Activated CD4-positive, alpha-beta T cell treated with anti-CD3 and anti-CD28 coated beads for 36 hours (primary cell): ENCODE data around the gene MAPKAPK3. TPM values are rescaled to one million over a fixed set of nuclear protein-coding genes. Genes with fewer than 3 reads are reported as not detected.
A peak's percentile ranks its signal among the peaks of the same experiment; 100 is the strongest.

Experiments used
- ATAC-seq: fragments of 200-7000 bp; cut with Tn5 transposase; one replicate; pipeline ENCODE4 v1.10.0; 2021; ENCODE audit warnings: mild to moderate bottlenecking, moderate library complexity
- CTCF ChIA-PET: fragments of 350-600 bp; sonication (Branson Sonifier 250); formaldehyde crosslinking; loops from one replicate; lab custom pipeline; 2021; ENCODE audit warnings: antibody characterized with exemption; lab: Charles Lee
- POLR2A ChIA-PET: fragments of 350-600 bp; sonication (Branson Sonifier 250); formaldehyde crosslinking; loops from one replicate; lab custom pipeline; 2021; ENCODE audit warnings: antibody characterized with exemption, inconsistent platforms; lab: Charles Lee
- DNase-seq: peaks from one replicate; pipeline ENCODE4 v3.0.0-alpha.2; 2020
- H3K27ac Mint-ChIP-seq: one replicate; pipeline ENCODE4 v1.8.0; 2021; ENCODE audit warnings: mixed read lengths
- H3K27me3 Mint-ChIP-seq: one replicate; pipeline ENCODE4 v1.8.0; 2021; ENCODE audit warnings: mixed read lengths
- H3K36me3 Mint-ChIP-seq: one replicate; pipeline ENCODE4 v1.8.0; 2021; ENCODE audit warnings: low read depth, mixed read lengths
- H3K4me1 Mint-ChIP-seq: one replicate; pipeline ENCODE4 v1.8.0; 2021; ENCODE audit warnings: mixed read lengths
- H3K4me3 Mint-ChIP-seq: one replicate; pipeline ENCODE4 v1.8.0; 2021; ENCODE audit warnings: mild to moderate bottlenecking, moderate library complexity, mixed read lengths
- H3K9me3 Mint-ChIP-seq: one replicate; pipeline ENCODE4 v1.8.0; 2021; ENCODE audit warnings: low read depth, mixed read lengths
- intact Hi-C, 2 experiments: fragments of 100-400 bp; cut with DNase I in 1 of 2; cut with micrococcal nuclease in 1 of 2; formaldehyde crosslinking; loops; one replicate each; pipeline versions ENCODE4 v1.14.2 to v1.15.1; 2022 to 2024; cut with DNase I, micrococcal nuclease
- total RNA-seq, 2 experiments: library from RNA; stranded (reverse); gene quantifications; one replicate each; pipeline ENCODE4 v1.2.3, GENCODE V29; 2021

The MAPKAPK3 gene
- total RNA-seq, 2 experiments from 2014 or later: 178 to 218 TPM

DNA sequence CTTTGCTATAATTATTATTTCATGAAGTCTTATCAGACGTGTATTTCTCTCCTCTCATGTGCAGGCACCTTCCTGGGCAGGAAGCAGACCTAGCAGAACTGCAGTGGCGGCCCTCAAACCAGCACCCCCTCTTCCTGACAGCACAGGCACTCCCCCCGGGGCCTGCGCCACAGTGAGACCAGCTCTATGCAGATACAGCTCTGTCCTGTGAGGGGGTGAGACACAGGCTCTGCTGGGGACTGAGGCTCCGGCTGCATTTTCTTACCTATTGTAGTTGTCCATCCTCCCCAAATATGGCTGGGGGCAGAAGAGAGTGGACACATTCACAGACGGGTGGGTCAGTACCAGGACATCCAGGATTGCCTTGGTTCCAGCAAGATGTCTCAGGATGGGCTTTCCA lies 10.4 kb upstream of the MAPKAPK3 start:
- ATAC-seq (no peak), DNase-seq (peak; percentile 52)
- H3K4me3 Mint-ChIP-seq: peak overlapping the region; percentile 96
- intact Hi-C loops: no loop called here
- ChIA-PET POLR2A (interaction anchor here (1.4 to 9.4 kb wide), 3 partner anchors 9 to 35 kb away, joined by 3 to 585 read pairs (median 213); partner anchors contain the start of genes C3orf18 and HEMK1), CTCF (interaction anchor here (20.8 to 25.3 kb wide), 2 partner anchors 16 to 32 kb away, joined by 339 to 647 read pairs; partner anchors contain the start of genes C3orf18 and HEMK1)
- no peaks in the 10 kb centered on the region for H3K27me3 Mint-ChIP-seq
- H3K27ac Mint-ChIP-seq: peak overlapping the region; percentile 100
- peaks cover 54% of the 10 kb centered on the region for H3K4me1 Mint-ChIP-seq
- H3K36me3 Mint-ChIP-seq: peaks cover 93% of the 10 kb centered on the region
- no peaks in the 10 kb centered on the region for H3K9me3 Mint-ChIP-seq

DNA sequence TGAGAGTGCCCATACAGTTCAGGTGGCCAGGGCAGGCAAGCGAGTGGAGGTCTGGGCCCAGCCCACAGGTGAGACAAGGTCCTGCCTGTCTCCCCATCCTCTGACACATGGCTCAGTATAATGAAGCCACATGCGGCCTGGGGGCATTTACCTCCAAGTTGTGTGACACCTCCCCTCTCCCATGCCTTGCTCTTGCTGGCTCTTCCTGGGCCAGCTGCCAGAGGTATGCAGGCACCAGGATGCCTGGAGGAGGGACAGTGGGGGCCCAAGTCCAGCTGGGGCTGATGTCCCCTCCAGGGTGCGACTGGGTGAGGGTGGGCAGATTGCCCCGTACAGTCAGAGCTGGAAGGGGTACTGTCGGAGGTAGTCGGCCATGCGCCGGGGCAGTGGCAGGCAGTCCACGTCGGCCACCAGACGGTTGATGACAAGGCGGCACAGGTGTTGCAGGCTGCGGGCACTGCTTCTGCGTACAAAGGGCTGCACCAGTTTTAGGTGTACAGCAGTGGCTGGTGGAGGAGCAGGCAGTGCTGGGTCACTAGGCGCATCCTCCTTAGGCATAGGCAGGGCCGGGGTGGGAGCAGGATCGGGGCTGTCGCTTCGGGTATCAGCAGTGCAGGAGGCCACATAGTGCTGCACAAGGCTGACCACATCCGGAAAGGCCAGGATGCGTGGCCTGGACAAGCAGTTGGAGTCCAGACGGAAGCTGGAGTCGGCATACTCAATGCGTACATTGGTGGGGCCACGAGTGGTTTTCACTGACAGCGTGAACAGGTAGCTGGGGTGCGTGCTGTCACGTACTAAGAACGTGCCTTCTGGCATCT lies 9.5 kb upstream of the MAPKAPK3 start:
- Mint-ChIP-seq H3K4me3 (peak overlapping the region; percentile 96), H3K4me1 (peaks cover 48% of the 10 kb centered on the region), H3K9me3 (no peaks in the 10 kb centered on the region), H3K27me3 (no peaks in the 10 kb centered on the region), H3K36me3 (peaks cover 97% of the 10 kb centered on the region), H3K27ac (peak overlapping the region; percentile 100)
- no peak for ATAC-seq
- ChIA-PET POLR2A (interaction anchor here (7.3 to 13.7 kb wide), 4 partner anchors 18 to 37 kb away, joined by 213 to 585 read pairs (median 248); partner anchors contain the start of genes C3orf18 and HEMK1), CTCF (interaction anchor here (1.0 to 25.3 kb wide), 4 partner anchors 8 to 33 kb away, joined by 4 to 647 read pairs (median 172); partner anchors contain the start of genes C3orf18 and HEMK1)
- DNase-seq: peak; percentile 53
- intact Hi-C loops: no loop called here

GRCh38 chr3:50608278-50608677 lies 8.7 kb upstream of the MAPKAPK3 start:
- DNase-seq (no peak), ATAC-seq (no peak)
- H3K27ac Mint-ChIP-seq: peak overlapping the region; percentile 100
- POLR2A ChIA-PET: interaction anchor here (0.7 to 13.7 kb wide), 3 partner anchors 19 to 64 kb away, joined by 4 to 267 read pairs (median 228); partner anchors contain the start of genes C3orf18 and HEMK1
- H3K4me1 Mint-ChIP-seq: peaks cover 40% of the 10 kb centered on the region
- H3K36me3 Mint-ChIP-seq: peaks cover 97% of the 10 kb centered on the region
- H3K4me3 Mint-ChIP-seq: peak overlapping the region; percentile 96
- no peaks in the 10 kb centered on the region for H3K9me3 Mint-ChIP-seq
- H3K27me3 Mint-ChIP-seq: no peaks in the 10 kb centered on the region
- intact Hi-C loops: no loop called here
- CTCF ChIA-PET: interaction anchor here (0.9 to 25.3 kb wide), 5 partner anchors 8 to 34 kb away, joined by 4 to 647 read pairs (median 6); partner anchors contain the start of genes C3orf18 and HEMK1

DNA sequence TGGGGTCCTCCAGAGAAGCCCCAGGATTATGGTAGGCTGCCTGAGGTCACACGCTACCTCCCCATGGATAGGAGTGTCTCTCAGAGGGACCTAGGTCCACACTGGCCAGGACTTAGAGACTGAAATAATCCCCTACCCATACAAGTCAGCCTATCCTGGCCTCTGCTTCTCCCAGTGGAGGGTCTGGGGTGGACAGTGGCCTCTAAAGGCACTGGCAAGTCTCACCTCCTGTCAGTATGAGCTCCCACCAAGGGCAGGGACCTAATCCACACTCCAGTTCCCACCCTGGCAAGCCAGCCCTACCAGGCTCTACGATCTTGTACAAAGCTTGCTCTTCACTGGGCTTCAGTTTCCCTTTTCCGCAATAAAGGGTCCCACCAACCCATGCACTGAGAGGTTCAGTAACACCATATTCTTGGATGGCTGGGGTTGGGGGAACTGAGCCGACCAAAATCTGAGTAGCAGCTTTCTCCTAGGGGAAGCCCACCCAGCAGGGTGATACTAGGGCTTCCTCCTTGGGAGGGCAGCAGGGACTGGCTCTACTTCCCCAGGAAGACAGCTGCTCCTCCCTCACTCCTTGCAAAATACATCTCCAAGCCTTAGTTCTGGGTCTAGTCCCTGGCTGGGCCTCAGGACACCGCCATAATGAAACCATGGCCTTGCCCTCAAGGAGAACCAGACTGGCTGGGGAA lies 7.7 kb upstream of the MAPKAPK3 start:
- no peaks in the 10 kb centered on the region for H3K27me3 Mint-ChIP-seq
- H3K36me3 Mint-ChIP-seq: peaks cover 97% of the 10 kb centered on the region
- peaks cover 38% of the 10 kb centered on the region for H3K4me1 Mint-ChIP-seq
- no peaks in the 10 kb centered on the region for H3K9me3 Mint-ChIP-seq
- DNase-seq (peak; percentile 16), ATAC-seq (no peak)
- intact Hi-C loops: no loop called here
- CTCF ChIA-PET: interaction anchor here (0.9 to 25.3 kb wide), 5 partner anchors 8 to 780 kb away, joined by 4 to 647 read pairs (median 8); partner anchors contain the start of genes C3orf18 and HEMK1
- peak overlapping the region; percentile 96 for H3K4me3 Mint-ChIP-seq
- POLR2A ChIA-PET: interaction anchor here (1.1 to 13.7 kb wide), 6 partner anchors 7 to 39 kb away, joined by 3 to 267 read pairs (median 96); partner anchors contain the start of genes C3orf18 and HEMK1
- peak overlapping the region; percentile 100 for H3K27ac Mint-ChIP-seq

GRCh38 chr3:50609763-50610085 lies 7.2 kb upstream of the MAPKAPK3 start:
- H3K9me3 Mint-ChIP-seq: no peaks in the 10 kb centered on the region
- no peaks in the 10 kb centered on the region for H3K27me3 Mint-ChIP-seq
- H3K4me3 Mint-ChIP-seq: peak overlapping the region; percentile 96
- ChIA-PET POLR2A (interaction anchor here (1.0 to 13.7 kb wide), 8 partner anchors 8 to 273 kb away, joined by 3 to 267 read pairs (median 8); partner anchors contain the start of genes C3orf18 and HEMK1), CTCF (interaction anchor here (0.7 to 25.3 kb wide), 7 partner anchors 8 to 893 kb away, joined by 3 to 647 read pairs (median 5); partner anchors contain the start of genes C3orf18 and HEMK1)
- intact Hi-C loops: loop anchor here (2.0 to 10.0 kb wide), 7 partner anchors 172 to 1665 kb away; partner anchors contain the start of genes CYB561D2 (in 2 of the 2), NPRL2 (in 2 of the 2), GNAI2 (in 1 of the 2) and IFRD2 (in 1 of the 2)
- peaks cover 37% of the 10 kb centered on the region for H3K4me1 Mint-ChIP-seq
- peak; percentile 43 for DNase-seq
- H3K27ac Mint-ChIP-seq: peak overlapping the region; percentile 100
- no peak for ATAC-seq
- H3K36me3 Mint-ChIP-seq: peaks cover 97% of the 10 kb centered on the region

- peak; percentile 2 for ATAC-seq
- intact Hi-C loops: loop anchor here (2.0 to 10.0 kb wide), 7 partner anchors 173 to 1664 kb away; partner anchors contain the start of genes CYB561D2 (in 2 of the 2), NPRL2 (in 2 of the 2), GNAI2 (in 1 of the 2) and IFRD2 (in 1 of the 2)
- peaks cover 36% of the 10 kb centered on the region for H3K4me1 Mint-ChIP-seq
These were observed 6.6 kb upstream of the MAPKAPK3 start for GRCh38 chr3:50610181-50610971.

DNA sequence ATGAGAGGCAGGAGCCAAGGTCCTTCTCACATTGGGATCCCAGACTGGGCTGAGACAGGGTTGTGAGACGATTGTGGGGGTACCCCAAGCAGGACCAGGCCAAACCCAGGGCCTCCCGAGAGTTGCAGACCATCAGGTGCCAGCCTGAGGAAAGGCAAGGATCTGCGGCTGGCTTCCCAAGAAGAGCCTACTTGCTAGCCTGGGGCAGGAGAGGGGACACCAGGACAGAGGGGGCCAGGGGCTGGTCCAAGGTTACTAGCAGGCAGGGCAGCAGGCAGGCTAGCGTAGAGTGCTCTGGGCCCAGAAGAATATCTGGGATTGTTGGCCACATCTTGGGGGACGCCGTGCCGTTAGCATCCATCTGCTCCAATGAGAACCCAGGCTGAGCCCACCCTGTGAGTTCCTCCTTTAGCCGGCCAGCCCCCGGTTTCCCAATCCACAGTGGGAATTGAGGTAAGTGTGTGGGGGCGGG lies 5.9 kb upstream of the MAPKAPK3 start:
- no peaks in the 10 kb centered on the region for H3K27me3 Mint-ChIP-seq
- intact Hi-C loops: loop anchor here (1.0 to 10.0 kb wide), 9 partner anchors 21 to 1664 kb away; partner anchors contain the start of genes CYB561D2 (in 2 of the 2), NPRL2 (in 2 of the 2), GNAI2 (in 1 of the 2) and HEMK1 (in 1 of the 2)
- DNase-seq: no peak

More at GRCh38 chr3:50610181-50610971, 6.6 kb upstream of the MAPKAPK3 start:
- DNase-seq: peak; percentile 68
- Mint-ChIP-seq H3K27ac (peak overlapping the region; percentile 100), H3K36me3 (peaks cover 95% of the 10 kb centered on the region), H3K4me3 (peak overlapping the region; percentile 96), H3K9me3 (no peaks in the 10 kb centered on the region), H3K27me3 (no peaks in the 10 kb centered on the region)
- ChIA-PET POLR2A (interaction anchor here (0.6 to 13.7 kb wide), 10 partner anchors 9 to 1667 kb away, joined by 3 to 267 read pairs (median 7); partner anchors contain the start of genes C3orf18 and HEMK1), CTCF (interaction anchor here (0.6 to 25.3 kb wide), 9 partner anchors 8 to 893 kb away, joined by 3 to 647 read pairs (median 5); partner anchors contain the start of genes C3orf18 and HEMK1)

DNA sequence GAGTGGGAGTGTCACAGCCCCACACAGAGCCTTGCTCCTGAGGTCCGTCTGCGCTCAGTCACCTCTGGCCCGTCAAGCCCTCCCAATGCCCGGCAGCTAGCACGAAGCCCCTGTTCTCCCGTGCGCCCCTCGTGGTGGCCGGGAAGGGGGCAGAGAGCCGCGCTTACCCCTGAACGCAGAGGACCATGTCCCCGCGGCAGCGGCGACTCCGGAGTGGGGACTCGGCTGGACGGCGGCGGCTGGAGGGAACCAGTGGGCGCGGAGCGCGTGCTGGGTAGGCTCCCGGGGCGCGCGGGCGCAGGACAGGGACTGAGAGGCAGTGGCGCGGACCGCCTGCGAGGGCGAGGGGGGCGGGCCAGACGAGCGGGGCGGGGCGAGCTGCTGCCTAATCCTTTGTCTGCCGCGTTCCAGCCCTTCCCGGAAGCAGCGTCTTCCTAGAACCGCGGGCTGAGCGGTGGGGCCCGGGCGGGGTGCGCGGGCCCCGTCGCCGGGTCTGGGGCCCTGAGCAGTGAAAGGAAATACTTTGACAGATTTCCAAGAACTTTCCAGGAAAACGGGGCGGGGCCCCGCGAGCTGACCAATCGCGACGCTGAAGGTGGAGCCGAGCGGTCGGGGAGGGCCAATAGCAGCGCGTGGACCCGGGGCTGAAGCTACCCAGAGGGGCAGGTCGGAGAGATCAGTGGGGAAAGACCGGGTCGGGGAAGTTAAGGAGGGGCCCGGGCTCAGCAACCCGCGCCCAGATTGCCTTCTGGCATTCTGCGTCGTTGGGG lies 5.3 kb upstream of the MAPKAPK3 start, which contains the start of gene CISH:
TSS of gene CISH (minus strand) at position 311 of the 770 bp plus-strand sequence. CDS start at position 187, 124 bp downstream.
- peaks cover 94% of the 10 kb centered on the region for H3K36me3 Mint-ChIP-seq
- ChIA-PET CTCF (interaction anchor here (0.6 to 25.3 kb wide), 10 partner anchors 10 to 1358 kb away, joined by 3 to 647 read pairs (median 5); partner anchors contain the start of genes C3orf18 and HEMK1), POLR2A (interaction anchor here (0.6 to 13.7 kb wide), 10 partner anchors 9 to 923 kb away, joined by 3 to 267 read pairs (median 4); partner anchors contain the start of genes C3orf18, CYB561D2, HEMK1 and MST1)
- intact Hi-C loops: loop anchor here (1.0 to 10.0 kb wide), 15 partner anchors 9 to 1663 kb away; partner anchors contain the start of genes CYB561D2 (in 2 of the 2), NPRL2 (in 2 of the 2), GNAI2 (in 1 of the 2) and HEMK1 (in 1 of the 2)
- peaks cover 39% of the 10 kb centered on the region for H3K4me1 Mint-ChIP-seq
- no peaks in the 10 kb centered on the region for H3K9me3 Mint-ChIP-seq
- H3K4me3 Mint-ChIP-seq: peak within 1 kb of the TSS; percentile 96
- ATAC-seq: peak; percentile 68
- peak within 1 kb of the TSS; percentile 100 for H3K27ac Mint-ChIP-seq
- H3K27me3 Mint-ChIP-seq: no peaks in the 10 kb centered on the region
- peak; percentile 99 for DNase-seq

More for the DNA sequence above, 5.9 kb upstream of the MAPKAPK3 start:
- no peak for ATAC-seq
- peaks cover 94% of the 10 kb centered on the region for H3K36me3 Mint-ChIP-seq
- ChIA-PET POLR2A (interaction anchor here (0.6 to 13.7 kb wide), 10 partner anchors 9 to 1666 kb away, joined by 3 to 267 read pairs (median 7); partner anchors contain the start of genes C3orf18 and HEMK1), CTCF (interaction anchor here (1.2 to 25.3 kb wide), 7 partner anchors 9 to 69 kb away, joined by 3 to 647 read pairs (median 6); partner anchors contain the start of genes C3orf18 and HEMK1)
- H3K4me3 Mint-ChIP-seq: peak overlapping the region; percentile 96
- peaks cover 36% of the 10 kb centered on the region for H3K4me1 Mint-ChIP-seq
- H3K27ac Mint-ChIP-seq: peak overlapping the region; percentile 100
- H3K9me3 Mint-ChIP-seq: no peaks in the 10 kb centered on the region
